Measurements from ENCODE around the gene CD58.

Gene CD58

DNA sequence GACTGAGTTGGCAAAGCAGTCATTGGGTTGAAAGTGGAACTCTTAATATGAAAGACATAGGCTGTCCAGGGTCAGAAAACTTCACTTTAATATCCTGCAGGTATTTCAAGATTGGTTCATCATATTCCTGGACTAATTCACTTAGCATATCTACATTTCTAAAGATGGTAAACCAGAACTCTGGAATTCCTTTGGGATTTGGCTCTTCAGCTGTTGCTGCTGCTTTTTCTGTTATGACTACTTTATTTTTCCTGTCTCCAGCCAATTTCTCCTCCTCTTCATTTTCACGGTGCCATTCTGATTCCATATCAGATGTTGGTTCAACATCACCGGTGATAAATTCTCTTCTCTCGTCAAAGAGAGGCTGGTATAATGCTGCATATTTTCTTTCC is 37.4 kb downstream of the CD58 start:
- no peak for DNase-seq (ENCODE audit: low read depth)
- no peak overlapping the region for H3K4me3 ChIP-seq (ENCODE audit: control insufficient read depth, low read depth, low read length)
- TF ChIP-seq, protein P1, sequence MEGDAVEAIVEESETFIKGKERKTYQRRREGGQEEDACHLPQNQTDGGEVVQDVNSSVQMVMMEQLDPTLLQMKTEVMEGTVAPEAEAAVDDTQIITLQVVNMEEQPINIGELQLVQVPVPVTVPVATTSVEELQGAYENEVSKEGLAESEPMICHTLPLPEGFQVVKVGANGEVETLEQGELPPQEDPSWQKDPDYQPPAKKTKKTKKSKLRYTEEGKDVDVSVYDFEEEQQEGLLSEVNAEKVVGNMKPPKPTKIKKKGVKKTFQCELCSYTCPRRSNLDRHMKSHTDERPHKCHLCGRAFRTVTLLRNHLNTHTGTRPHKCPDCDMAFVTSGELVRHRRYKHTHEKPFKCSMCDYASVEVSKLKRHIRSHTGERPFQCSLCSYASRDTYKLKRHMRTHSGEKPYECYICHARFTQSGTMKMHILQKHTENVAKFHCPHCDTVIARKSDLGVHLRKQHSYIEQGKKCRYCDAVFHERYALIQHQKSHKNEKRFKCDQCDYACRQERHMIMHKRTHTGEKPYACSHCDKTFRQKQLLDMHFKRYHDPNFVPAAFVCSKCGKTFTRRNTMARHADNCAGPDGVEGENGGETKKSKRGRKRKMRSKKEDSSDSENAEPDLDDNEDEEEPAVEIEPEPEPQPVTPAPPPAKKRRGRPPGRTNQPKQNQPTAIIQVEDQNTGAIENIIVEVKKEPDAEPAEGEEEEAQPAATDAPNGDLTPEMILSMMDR (conservative IDR thresholded peaks at IDR 0.05; ENCODE audit: control insufficient read depth, insufficient read depth, low read depth, low read length): no peak

DNA sequence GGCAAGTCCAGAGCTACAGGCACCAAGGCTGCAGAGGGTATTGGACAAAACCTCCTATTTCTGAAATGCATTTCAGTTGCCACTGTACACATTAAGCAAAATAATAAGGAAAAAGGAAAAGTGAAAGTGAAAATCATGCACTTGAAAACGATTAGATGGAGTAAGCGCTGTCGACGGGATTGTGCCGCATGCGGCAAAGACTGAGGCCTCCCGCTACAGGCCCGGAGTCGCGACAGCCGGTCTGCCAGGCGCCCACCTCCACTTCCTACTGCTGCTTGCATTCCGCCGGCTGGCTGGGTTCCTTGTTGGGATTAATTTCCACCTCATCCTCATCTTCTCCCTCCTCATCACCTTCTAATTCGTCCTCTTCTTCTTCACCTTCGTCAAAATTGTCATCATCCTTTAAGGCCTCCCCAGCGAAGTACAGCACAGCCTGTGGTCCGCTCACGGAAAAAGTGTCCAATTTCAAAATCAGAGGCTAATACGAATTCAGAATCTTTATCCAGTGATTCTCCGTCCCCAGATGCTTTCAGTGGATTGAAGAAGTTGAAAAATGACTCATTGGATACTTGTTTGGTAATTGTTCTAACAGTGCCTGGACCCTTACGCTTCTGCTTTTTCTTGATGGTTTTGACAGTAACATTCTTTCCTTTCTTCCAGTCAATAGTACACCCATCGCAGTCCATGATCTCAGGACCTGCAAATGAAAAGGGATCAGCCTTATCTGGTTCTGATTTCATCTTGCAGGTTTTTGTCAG is 38.0 kb downstream of the CD58 start:
- H3K4me3 ChIP-seq (ENCODE audit: control insufficient read depth, low read depth, low read length): no peak overlapping the region
- TF ChIP-seq, protein P1 (conservative IDR thresholded peaks at IDR 0.05; ENCODE audit: control insufficient read depth, insufficient read depth, low read depth, low read length): no peak
- DNase-seq (ENCODE audit: low read depth): no peak

DNA sequence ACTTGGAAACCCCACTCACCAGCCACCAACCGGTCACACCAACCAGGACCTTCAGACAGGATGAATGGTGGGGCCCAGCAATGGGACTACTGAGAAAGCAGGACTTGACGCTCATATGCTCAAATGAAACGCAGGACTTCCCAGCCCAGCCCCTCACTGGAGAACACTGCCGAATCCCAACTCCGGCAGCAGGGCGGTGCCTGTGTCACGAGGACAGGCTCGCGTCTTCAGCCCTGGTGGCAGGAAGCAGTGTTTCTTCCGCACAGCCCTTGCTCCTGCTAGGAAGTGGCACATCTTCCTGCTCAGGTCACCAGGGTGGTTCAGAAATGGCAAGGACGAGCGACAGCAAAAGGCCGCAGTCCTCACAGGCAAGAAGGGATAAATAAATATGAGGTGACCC is 38.9 kb downstream of the CD58 start:
- TF ChIP-seq, protein P1 (conservative IDR thresholded peaks at IDR 0.05; ENCODE audit: control insufficient read depth, insufficient read depth, low read depth, low read length): no peak
- no peak overlapping the region for H3K4me3 ChIP-seq (ENCODE audit: control insufficient read depth, low read depth, low read length)
- no peak for DNase-seq (ENCODE audit: low read depth)

DNA sequence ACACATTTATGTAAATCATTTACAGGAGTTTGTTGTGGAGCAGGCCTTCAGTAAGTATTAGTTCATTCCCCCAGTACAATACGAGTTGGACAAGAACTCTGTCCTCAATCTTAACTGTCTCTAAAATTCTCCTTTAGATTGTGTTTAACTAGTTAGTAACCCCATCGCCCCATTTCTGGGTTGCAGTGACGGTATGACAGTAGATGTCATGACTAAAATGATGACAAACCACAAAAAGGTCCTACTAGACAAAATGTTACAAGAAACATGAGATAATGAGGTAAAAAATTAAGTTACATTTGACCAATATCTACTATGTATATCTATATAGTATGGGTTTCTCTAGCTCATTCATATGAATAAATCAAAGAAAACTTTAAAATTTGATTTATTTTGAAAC is 41.1 kb downstream of the CD58 start:
- DNase-seq (ENCODE audit: low read depth): no peak

DNA sequence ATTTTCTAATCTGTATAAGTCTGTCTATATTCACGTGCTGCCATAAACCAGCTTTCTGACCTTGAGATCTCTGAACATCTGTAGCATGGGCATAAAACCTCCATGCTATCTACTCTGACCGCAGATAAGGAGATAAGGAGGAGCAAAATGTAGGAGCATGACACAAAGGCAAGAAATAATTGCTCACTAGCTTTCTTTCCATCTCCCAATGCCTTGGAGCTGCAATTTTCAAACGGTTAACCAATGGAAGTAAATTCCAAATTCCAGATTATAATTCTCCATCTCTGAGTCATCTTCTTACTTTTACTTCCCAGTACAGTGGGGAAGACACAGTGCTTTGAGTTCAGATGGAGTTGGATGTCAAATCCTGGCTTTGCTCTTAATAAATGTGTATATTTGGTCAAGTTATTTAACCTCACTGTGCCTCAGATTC is 41.6 kb downstream of the CD58 start:
- TF ChIP-seq, protein P1 (conservative IDR thresholded peaks at IDR 0.05; ENCODE audit: control insufficient read depth, insufficient read depth, low read depth, low read length): no peak
- H3K4me3 ChIP-seq (ENCODE audit: control insufficient read depth, low read depth, low read length): no peak overlapping the region
- peak; percentile 14 for DNase-seq (ENCODE audit: low read depth)

More for the DNA sequence above, 41.1 kb downstream of the CD58 start:
- H3K4me3 ChIP-seq (ENCODE audit: control insufficient read depth, low read depth, low read length): no peak overlapping the region
- TF ChIP-seq, protein P1 (conservative IDR thresholded peaks at IDR 0.05; ENCODE audit: control insufficient read depth, insufficient read depth, low read depth, low read length): no peak

DNA sequence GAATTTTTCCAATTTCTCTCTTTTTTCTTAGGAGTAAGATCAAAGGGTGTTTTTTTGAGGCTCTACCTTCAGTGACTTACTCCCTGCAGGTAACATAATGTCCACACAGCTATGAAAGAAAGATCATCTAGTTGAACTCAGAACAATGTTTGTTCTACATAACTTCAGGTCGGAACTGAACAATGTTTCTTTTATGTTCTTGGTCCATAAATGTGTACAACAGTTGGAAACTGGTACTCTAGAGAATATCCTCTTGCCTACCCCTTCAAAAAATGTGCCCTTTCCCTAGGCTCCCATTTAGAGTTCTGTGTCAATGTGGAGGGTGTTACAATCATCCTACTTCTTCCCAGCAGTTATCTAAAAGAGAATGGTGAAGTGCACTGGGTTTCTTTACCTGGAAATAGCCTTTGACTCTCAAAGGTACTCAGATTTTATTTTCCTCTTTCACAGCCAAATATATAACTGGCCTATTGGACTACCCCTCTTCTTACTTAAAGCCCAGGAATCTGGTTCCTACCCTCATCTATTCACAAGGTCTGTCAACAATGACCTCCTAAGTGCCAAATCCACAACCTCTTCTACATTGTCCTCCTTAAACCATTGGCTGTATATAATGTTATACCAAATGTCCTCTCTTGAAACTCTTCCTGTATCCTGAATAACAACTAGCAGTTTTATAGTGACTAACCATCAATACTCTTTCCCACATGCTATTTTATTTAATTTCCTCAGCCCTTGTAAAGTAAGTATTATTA is 42.3 kb downstream of the CD58 start:
- TF ChIP-seq, protein P1 (conservative IDR thresholded peaks at IDR 0.05; ENCODE audit: control insufficient read depth, insufficient read depth, low read depth, low read length): no peak
- no peak overlapping the region for H3K4me3 ChIP-seq (ENCODE audit: control insufficient read depth, low read depth, low read length)
- DNase-seq (ENCODE audit: low read depth): no peak
